ENCODE results near the gene TRIM33.

Gene TRIM33

GRCh38 chr1:114499478-114499877 lies 11.5 kb downstream of the TRIM33 start:
- Histone ChIP-seq H3K4me2 (ENCODE audit: low read length) (no peak overlapping the region), H3K9ac (ENCODE audit: low read length) (no peak overlapping the region), H2AFZ (ENCODE audit: low read length) (no peak overlapping the region), H3K79me2 (ENCODE audit: insufficient read depth, low read length) (peaks cover 98% of the 10 kb centered on the region), H3K27ac (ENCODE audit: low read depth, low read length, poor library complexity, severe bottlenecking) (no peak overlapping the region), H3K9me3 (ENCODE audit: low read length) (0 out of 2 replicates have a peak, but pooled peaks cover 6% of the 10 kb centered on the region), H3K4me1 (ENCODE audit: insufficient read depth, low read length, severe bottlenecking) (no peaks in the 10 kb centered on the region), H4K20me1 (ENCODE audit: insufficient read depth, low read length) (no peaks in the 10 kb centered on the region; the same call in 1 of the 2 replicates), H3K9me2 (ENCODE audit: low read depth, low read length) (no peaks in the 10 kb centered on the region), H3K27me3 (ENCODE audit: insufficient read depth, low read length) (no peaks in the 10 kb centered on the region), H3K4me3 (ENCODE audit: low read depth, low read length, poor library complexity, severe bottlenecking) (no peak overlapping the region), H3F3A (ENCODE audit: insufficient read depth, low read length) (no peaks in the 10 kb centered on the region), H3K36me3 (ENCODE audit: insufficient read depth, low read length) (peaks cover 26% of the 10 kb centered on the region)
- TF ChIP-seq EZH2 (IDR thresholded peaks at IDR 0.05; ENCODE audit: borderline replicate concordance, low read length) (no peak), CTCF (IDR thresholded peaks at IDR 0.05; ENCODE audit: low read length) (no peak)

- H3K27me3 ChIP-seq (ENCODE audit: insufficient read depth, low read length), result no peaks in the 10 kb centered on the region
- peaks cover 36% of the 10 kb centered on the region for H3K36me3 ChIP-seq (ENCODE audit: insufficient read depth, low read length)
- H3K4me2 ChIP-seq (ENCODE audit: low read length), result no peak overlapping the region
- no peaks in the 10 kb centered on the region for H3K9me2 ChIP-seq (ENCODE audit: low read depth, low read length)
- no peak overlapping the region for H2AFZ ChIP-seq (ENCODE audit: low read length)
- H3F3A ChIP-seq (ENCODE audit: insufficient read depth, low read length), result no peaks in the 10 kb centered on the region
- H3K4me3 ChIP-seq (ENCODE audit: low read depth, low read length, poor library complexity, severe bottlenecking), result no peak overlapping the region
- TF ChIP-seq EZH2 (IDR thresholded peaks at IDR 0.05; ENCODE audit: borderline replicate concordance, low read length) (no peak), CTCF (IDR thresholded peaks at IDR 0.05; ENCODE audit: low read length) (no peak)
- H3K79me2 ChIP-seq (ENCODE audit: insufficient read depth, low read length), result peaks cover 95% of the 10 kb centered on the region
- no peaks in the 10 kb centered on the region for H3K4me1 ChIP-seq (ENCODE audit: insufficient read depth, low read length, severe bottlenecking)
- H3K27ac ChIP-seq (ENCODE audit: low read depth, low read length, poor library complexity, severe bottlenecking), result no peak overlapping the region
- H3K9ac ChIP-seq (ENCODE audit: low read length), result no peak overlapping the region
- H3K9me3 ChIP-seq (ENCODE audit: low read length), result 0 out of 2 replicates have a peak, but pooled peaks cover 6% of the 10 kb centered on the region
- H4K20me1 ChIP-seq (ENCODE audit: insufficient read depth, low read length), result no peaks in the 10 kb centered on the region
These were observed 14.9 kb downstream of the TRIM33 start for GRCh38 chr1:114496089-114496488.

- H3K27ac ChIP-seq (ENCODE audit: low read depth, low read length, poor library complexity, severe bottlenecking), result no peak overlapping the region
- peaks cover 36% of the 10 kb centered on the region for H3K36me3 ChIP-seq (ENCODE audit: insufficient read depth, low read length)
- H3K79me2 ChIP-seq (ENCODE audit: insufficient read depth, low read length), result peaks cover 95% of the 10 kb centered on the region
- no peak overlapping the region for H3K9ac ChIP-seq (ENCODE audit: low read length)
- TF ChIP-seq EZH2 (IDR thresholded peaks at IDR 0.05; ENCODE audit: borderline replicate concordance, low read length), result no peak
- TF ChIP-seq CTCF (IDR thresholded peaks at IDR 0.05; ENCODE audit: low read length), result no peak
- H3K9me3 ChIP-seq (ENCODE audit: low read length), result 0 out of 2 replicates have a peak, but pooled peaks cover 6% of the 10 kb centered on the region
- no peaks in the 10 kb centered on the region for H3F3A ChIP-seq (ENCODE audit: insufficient read depth, low read length)
- no peaks in the 10 kb centered on the region for H3K9me2 ChIP-seq (ENCODE audit: low read depth, low read length)
- H2AFZ ChIP-seq (ENCODE audit: low read length), result no peak overlapping the region
- no peaks in the 10 kb centered on the region for H3K27me3 ChIP-seq (ENCODE audit: insufficient read depth, low read length)
- H3K4me2 ChIP-seq (ENCODE audit: low read length), result no peak overlapping the region
- no peaks in the 10 kb centered on the region for H4K20me1 ChIP-seq (ENCODE audit: insufficient read depth, low read length)
- peaks cover 5% of the 10 kb centered on the region for H3K4me1 ChIP-seq (ENCODE audit: insufficient read depth, low read length, severe bottlenecking)
- no peak overlapping the region for H3K4me3 ChIP-seq (ENCODE audit: low read depth, low read length, poor library complexity, severe bottlenecking)
These were observed 15.5 kb downstream of the TRIM33 start for GRCh38 chr1:114495486-114495885.
